UCSD-AML1 (cell line): ENCODE results near the gene GJA5.

Experiments
- DNase-seq: peaks from one replicate; lab custom pipeline; 2025; ENCODE audit not compliant: unreplicated experiment; lab: John Stamatoyannopoulos, UW

GJA5 gene

DNA sequence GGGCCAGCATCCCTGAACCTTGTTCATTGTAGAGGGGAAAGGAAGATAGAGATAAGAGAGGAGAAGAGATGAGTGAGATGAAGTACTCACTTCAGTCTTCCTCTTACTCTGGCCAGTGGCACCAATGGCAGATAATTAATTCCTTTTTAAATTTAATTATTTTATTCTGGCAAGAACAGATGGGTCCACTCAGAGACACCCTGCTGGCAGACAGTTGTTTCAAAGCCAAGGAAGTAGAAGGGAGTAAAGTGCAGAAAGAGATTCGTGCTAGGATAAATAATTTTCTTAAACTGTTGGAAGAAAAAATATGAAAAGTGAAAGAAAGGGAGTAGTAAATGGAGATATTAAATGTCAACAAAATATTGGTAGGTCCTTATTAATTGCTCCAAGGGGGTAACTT lies 7.7 kb upstream of the GJA5 start:
- no peak for DNase-seq

DNA sequence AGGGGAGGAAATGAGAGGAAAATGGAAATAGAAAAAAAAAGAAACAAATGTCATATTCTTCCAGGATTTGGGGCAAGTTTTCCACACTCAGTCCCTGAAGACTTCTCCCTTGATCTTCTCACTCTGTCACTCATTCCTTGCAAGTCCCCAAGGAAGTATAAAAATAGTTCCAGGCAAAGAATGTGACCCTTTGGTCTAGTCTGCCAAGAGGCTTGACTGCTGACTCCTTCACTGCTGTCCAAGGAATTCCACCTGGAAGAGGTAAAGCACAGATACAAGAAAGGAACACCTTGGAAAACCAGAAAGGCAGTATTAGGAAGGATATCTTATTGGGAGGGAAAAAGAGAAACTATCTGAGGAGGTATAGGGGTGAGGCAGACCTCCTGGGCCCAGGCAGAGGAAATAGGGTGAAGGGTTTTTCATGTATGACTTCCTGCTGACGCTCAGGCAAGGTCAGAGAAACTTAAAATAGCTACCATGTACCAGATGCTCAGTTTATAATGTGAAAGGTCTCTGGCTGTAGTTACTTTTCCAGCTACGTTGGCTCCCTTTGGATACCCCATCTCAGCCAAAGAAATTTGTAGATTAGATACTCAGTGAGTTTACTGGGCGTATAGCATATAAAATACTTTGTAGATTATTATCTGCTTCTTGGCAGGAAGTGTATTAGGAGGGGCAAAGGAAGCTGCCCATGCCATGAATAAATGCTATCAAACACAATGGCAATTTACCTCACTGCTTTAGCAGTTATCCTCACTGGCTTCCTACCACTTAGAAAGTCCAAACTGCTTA lies 2.0 kb upstream of the GJA5 start:
- no peak for DNase-seq

DNA sequence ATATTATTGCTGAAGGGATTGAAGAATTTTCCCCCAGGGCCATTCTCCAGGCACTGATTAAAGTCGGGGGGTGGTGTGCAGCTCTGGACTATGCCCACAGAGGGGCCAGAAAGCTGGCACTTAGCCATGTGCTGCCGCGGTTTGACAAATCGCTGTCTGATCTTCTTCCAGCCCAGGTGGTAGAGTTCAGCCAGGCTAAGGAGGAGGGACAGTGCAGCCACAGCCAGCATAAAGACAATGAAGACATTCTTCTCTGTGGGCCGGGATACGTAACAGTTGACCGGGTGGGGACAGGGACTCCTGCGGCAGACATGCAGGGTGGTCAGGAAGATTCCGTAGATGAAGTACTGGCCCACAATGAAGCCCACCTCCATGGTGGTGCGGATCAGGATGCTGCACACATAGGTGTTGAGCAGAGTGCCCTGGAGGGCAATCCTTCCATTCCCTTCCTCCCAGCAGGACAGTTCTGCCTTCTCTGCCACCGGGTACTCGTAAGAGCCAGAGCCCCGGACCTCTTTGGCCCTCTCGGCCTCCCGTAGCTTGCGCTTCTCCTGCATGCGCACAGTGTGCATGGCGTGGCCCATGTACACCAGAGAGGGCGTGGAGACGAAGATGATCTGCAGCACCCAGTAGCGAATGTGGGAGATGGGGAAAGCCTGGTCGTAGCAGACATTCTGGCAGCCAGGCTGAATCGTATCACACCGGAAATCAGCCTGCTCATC lies 1.9 kb downstream of the GJA5 start:
- no peak for DNase-seq

DNA sequence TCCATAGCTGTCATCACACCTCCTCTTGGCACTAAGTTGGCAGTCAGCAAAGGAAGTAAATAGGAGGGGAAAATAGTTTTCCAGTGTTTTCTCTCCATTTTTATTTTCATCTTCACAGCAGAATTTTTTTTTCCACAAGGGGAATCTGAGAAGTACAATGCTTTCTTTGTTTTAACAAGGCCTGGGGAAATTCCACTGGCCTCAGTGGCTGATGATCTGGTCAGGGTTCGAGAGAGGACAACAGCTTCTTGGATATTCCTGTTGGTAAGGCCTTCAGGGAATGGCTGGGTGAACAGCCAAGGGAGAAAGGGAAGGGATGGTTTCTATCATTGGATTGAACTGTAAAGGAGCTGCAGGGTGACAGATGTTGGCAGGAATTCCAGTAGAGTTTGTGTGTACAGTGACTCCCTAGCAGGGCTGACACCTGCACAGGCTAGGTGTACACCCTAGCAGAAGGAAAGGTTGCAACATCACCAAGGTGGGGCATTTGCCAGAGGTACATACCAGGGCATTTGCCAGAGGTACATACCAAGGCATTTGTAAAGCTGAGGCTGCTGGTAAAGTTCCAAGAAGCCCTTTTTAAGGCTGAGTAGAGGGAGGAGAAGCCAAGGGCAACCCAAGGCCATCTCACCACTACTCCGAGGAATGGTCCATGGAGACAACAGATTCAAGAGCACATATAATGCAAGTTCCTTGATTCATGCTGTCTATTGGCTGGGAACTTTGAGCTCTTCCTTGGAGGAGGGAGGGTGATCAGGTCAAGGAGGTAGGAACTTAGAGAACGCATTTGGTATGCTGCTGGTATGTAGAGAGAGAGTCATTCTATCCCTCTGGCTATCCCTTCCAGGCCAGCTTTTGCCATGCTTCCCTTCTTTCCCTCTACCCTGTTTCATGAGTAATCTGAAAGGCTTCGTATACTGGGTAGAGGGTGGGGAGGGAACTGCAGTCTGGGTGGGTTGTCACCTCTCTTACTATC lies 3.1 kb downstream of the GJA5 start:
- DNase-seq: no peak

DNA sequence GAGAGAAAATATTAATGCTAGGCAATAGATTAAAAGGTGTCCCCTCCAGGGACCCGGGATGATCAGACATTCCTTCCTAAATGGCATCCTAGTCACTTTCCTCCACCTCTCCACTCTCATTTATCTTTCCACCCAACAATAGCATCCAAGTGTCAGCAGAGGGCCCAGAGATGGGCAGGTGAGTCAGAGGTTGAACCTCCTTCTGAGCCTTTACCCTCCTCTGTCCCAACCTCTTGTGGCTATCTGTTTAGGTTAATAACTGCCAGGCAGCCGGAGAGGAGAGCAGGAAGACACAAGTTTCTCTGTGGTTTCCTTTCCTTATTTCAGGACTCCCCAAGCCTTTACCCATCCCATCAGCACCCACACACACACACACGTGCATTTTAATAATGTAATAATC lies 4.1 kb downstream of the GJA5 start:
- no peak for DNase-seq

DNA sequence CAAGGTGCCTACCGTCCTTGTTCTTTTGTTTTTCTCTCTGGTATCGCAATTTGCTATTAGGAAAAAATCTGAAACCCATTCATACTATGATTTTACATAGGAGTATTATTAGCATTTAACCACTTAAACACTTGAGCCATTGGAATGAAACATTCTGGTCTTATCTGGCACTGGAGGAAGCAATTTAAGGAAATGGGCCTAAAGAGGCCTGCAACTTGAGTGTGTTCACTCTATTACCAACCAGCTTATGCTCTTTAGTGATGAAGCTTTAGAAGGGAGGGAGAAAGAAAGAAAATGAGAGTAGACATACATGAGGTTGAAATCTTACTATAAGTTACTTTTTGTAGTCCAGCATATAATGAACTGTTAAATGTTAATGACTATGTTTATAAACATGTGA lies 5.7 kb downstream of the GJA5 start:
- DNase-seq: no peak

DNA sequence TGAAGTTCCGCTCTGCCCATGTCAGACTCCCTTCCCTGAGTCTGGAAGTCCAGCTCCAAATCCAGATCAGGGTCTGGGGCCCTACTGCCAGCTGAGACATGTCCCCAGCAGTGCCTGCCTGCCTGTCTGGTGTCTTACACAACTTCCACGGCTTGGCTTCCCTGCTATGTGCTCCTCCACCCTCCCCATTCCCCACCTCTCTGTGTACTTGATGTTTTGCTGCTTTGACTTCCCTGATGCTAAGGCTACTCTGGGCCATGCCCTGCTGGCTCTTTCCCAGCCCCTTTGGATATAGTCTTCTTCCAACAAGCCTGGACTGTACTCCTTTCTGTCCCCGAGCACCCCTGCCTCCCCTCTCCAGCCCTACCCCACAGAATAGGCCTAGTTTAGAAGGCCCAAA lies 7.3 kb downstream of the GJA5 start:
- no peak for DNase-seq

DNA sequence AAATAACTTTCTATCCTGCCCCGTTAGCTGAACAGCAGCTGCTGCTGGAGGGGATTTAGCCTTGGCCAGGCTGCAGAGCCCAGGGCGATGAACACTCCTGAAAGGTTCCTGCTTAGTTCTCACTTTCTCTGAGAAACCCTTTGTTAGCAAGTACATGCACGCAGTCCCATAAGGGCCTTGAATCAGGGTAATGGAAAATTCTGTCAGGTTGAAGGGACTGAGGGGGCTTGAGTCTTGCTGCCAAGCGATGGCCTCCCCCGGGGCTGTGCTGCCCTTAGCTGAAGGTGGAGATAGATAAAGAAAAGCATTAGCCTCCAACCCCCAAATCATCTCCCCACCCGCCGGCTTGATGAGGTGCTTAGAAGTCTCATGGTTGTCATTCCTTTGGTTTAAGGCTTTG lies 7.9 kb downstream of the GJA5 start:
- no peak for DNase-seq

DNA sequence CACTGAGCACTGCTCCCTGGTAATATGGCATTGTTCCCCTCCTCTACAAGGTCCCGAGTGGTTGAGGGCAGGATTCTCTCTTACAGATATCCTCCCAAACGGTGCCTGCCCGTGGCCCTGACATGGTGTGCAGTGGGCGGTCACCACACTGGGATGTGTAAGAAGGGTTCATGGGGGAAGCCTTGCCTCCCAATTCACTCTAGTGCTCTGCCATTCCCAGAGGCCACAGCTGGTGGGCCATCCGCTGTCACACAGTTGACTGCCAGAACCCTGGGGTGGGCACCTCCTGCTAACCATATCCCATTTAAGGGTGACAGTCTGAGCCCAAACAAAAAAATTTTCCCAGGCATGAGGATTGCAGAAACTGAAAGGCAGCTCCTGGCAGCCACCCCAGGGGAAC lies 9.1 kb downstream of the GJA5 start:
- DNase-seq: no peak

DNA sequence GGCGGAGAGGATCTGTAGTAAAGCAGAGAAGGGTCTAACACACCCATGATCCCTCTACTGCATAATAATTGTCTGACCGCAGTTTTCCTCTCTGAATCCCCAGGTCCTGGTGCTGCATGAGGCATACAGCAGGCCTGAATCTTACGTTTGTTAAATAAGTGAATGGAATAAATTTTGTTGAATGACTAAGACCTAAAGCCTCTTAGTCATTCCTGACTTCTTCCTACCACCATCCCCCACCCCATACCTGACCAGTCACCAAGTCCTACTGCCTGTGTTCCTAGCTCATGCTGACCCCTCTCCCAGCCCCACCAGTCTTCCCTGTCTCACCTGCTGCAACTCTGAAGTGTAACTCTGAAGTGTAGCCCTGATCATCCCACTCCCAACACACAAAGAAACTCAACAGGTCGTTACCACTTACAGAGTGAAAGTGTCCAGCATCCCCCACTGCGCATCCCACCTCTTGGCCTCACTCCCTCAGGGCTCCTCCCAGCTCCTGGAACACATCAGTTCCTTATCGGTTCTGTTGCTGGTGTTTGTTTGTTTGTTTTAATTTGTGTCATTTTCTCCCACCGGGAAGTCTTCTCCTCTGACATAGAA lies 9.7 kb downstream of the GJA5 start:
- no peak for DNase-seq

DNA sequence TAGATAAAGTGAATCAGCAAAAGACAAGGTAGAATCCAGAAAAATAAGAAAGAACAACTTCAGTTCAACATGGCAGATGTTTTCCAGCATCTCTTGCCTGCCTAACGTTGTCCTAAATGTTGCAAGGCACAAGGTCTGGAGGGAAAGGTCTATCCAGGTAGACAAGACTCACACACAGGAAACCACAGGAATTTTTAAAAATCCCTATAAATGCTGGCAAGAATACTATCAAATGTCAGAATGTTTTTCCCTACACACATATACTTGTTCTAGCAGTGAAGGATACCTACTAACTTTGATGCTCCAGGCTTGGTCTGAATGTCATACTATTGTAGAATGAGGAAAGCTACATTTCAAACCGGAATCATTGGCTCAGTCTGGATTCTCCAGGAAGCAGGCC lies 10.6 kb downstream of the GJA5 start:
- no peak for DNase-seq

DNA sequence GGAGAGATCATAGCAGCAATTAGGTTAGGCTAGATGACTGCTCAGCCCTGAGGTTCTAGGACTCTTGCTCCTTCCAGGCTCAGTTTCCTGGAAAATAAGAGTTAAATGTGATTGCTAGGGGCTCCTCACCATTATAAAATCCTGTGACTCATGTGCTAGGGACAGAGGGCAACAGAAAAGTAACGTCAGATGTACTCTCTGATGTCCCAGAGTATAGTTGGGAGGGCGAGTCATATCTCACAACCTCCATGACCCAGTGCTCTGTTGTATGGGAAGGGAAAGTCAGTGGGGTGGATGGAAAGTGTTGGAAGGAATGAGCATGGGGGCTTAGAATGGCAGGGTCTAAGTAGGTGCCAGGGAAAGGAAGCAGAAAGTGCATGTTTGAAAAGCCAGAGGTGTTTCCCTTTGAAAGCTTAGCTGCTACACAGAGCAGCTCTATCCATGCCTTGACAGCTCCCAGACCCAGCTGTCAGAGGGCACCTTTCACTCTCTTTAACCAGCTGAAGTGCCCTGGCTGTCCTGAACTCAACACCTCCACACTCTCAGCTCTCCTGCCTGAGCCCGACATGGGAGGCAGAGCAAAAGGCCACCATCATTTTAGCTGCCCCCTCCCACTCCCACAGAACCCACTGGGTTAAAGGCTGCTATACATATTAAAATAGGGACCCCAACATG lies 11.6 kb downstream of the GJA5 start:
- no peak for DNase-seq

DNA sequence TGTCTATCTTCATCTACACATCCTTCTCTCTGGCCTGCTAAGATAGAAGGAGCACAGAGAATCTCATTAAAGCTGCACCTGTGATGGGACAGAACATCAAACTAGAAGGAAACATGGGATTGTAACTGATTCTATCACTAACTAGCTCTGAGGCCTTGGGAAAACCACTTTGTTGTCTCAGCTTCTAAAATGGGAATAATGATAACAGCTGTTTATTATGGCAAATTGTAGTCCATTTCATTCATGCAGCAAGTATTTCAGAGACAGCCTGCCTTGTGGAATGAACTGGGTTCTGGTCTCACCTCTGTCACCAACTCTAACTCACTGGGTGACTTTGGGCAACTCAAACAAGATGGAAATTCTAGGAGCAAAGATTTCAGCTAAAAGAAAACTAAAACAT lies 12.4 kb downstream of the GJA5 start:
- no peak for DNase-seq

DNA sequence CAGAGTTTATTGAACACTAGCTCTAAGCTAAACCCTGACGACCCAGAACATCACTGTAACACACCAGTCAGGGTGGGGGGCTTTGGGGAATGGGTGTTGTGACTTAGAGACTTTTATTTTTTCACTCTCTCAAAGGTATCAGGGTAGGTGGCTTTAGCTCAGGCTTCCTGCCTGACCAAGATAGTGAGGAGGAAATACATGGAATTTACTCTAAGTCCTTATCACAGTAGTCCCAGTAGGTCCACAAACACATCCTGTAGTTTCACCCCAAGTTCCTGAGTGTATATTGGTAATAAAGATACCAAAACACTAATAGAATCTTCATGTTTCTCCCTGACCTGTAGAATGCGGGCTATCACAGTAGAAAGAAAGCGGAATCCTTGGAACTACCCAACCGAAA lies 15.1 kb downstream of the GJA5 start:
- no peak for DNase-seq

DNA sequence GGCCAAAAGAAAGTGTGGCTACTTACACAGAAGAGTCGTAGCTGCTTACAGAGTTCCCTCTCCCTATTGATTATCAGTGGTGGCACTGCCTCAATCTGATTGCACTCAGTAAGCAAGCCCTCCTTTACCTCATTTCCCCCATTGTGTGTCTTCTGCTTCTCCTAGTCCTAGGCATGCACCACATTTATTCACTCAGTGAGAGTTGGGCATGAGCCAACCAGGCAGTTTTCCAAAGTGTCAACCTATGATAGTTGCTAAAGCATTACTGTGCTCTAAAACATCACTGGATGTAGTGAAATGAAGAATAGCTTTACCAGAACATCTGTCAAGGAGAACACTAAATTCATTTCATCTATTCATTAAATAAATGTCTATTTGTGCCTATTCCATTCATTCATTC lies 19.3 kb downstream of the GJA5 start:
- no peak for DNase-seq

DNA sequence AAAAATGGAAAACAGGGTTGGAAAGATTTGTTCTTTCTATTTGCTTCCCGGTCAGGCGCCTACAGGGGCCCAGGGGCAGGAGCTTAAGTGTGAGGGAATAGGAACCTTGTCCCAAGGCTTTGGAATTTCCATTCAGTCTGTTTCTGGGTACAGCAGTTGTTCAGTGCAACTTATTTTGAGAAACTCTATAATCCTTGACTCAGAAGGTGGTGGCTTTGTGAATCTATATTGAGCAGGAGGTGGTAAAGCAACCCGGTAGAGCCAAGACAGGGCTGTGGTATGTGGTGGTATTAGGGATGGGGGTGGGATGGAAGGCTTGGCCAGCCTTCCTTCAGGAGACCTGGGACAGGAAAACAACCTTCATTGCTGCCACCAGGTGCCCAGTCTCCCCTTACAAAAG lies 20.0 kb downstream of the GJA5 start:
- no peak for DNase-seq

DNA sequence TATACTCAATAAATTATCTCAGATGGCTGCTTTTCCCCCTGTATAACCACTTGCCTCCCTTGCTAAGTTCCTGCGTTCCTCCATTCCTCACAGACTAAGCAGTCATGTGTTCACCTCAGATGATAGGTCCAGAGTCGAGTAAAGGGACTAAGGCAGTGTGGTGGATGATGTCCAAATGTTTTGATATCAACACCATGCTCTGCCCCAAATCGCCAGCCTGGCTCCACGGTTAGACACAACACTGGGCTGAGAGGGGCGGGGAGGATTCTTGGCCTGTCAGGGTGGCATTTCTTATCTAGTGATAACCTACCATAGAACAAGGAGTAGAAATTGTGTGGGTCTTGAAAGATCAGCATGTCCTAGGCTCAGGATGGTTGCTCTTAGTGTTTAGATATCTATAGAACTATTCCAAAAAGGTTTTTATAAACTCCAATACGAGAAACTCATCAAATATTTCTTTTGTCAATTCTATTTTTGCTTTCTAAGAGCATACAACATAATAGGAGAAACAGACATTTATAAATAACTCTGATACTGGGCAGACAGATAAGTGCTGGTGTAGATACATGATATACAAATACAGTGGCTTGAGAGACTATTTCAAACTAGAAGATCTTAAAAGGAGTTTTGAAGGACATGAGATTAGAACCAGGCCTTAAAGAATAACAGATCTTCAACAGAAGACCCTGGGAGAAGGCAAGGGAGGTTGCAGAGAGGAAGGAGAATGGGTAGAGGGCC lies 21.5 kb downstream of the GJA5 start:
- DNase-seq: no peak

DNA sequence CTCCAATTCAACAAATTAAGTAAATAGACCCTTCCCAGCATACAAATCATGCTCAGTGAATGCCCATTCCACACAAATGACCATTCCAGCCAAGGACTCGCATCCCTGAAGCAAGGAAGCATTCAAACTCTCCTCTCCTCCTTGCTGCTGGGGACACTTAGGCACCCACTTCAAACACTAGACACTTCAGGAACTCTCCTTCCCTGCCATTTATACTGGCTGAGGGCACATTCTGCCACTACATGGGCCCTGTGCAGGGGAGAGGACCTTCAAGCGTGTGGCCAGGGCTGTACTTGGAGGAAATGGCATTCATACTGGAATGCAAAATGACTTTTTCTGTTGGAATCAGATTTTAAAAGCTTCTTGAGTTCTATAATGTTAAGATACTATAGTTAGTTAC lies 22.3 kb downstream of the GJA5 start:
- DNase-seq: no peak

DNA sequence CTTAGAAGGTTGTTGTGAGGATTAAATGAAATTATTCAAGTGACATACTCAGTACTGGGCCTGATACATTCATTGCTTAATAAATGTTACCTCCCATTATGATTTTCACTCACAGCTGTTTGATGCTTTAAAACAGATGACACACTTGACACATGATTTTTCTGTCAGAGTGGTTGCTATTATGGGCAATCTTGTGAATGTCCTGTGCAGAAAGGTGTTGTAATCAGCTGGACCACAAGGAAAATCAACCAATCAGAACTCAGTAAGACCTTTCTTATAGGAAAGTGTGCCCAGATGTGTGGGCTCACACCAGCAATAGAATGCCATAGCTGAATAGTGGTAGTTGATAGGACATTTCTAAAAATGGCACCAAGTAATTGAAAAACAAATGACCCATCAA lies 23.5 kb downstream of the GJA5 start:
- no peak for DNase-seq

DNA sequence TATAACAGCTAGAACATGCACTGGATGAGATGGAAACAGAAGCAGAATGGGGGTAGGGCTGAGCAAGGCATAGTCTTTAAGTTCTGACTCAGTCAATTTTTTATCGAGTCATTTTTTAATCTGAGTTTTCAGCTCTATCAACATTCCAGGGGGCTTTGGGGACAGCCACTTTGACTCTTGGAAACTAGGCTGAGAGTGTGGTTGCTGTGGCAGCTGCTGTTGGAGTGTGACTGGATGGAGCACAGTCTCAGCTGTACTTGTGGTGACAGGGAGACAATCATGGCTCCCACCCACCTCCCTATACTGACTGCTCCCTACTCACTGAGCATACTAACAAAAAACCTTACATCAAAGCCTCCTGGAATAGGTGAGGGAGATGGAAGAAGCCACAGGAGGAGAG lies 25.0 kb downstream of the GJA5 start:
- no peak for DNase-seq
